IMR-90 (cell line): Measurements from ENCODE around the gene ENOX1. TPM values are rescaled to one million over a fixed set of nuclear protein-coding genes. Genes with fewer than 3 reads are reported as not detected.

ENCODE experiments used
- ATAC-seq: fragments of 200-7000 bp; cut with Tn5 transposase; 2 replicates; pipeline ENCODE4 v1.9.1; 2020; ENCODE audit warnings: low read depth, mild to moderate bottlenecking, moderate library complexity
- BruUV-seq: library from RNA; stranded (reverse); fragments of 400-500 nt; replicated peaks from 2 replicates; lab custom pipeline; 2021; lab: Mats Ljungman, UMichigan
- CTCF ChIA-PET: fragments of 300-600 bp; formaldehyde crosslinking; extraction: SDS; loops from one replicate; lab custom pipeline; 2021; ENCODE audit warnings: antibody characterized with exemption; lab: Yijun Ruan, JAX
- POLR2A ChIA-PET: fragments of 300-600 bp; sonication (Branson Sonifier 250); formaldehyde crosslinking; loops from one replicate; lab custom pipeline; 2022; ENCODE audit warnings: antibody characterized with exemption; ENCODE audit not compliant: unreplicated experiment; lab: Charles Lee
- DNase-seq: peaks from one replicate; pipeline ENCODE4 v3.0.0; 2013
- H2AFZ ChIP-seq: replicated peaks from 2 replicates; pipeline ENCODE3; 2013; ENCODE audit warnings: low read length, mild to moderate bottlenecking; ENCODE audit not compliant: poor library complexity
- H2AK5ac ChIP-seq: 2 replicates; pipeline ENCODE4 v1.6.1; 2013; ENCODE audit warnings: low read depth, low read length, inconsistent platforms
- H2AK9ac ChIP-seq: replicated peaks from 2 replicates; pipeline ENCODE3; 2013; ENCODE audit warnings: mild to moderate bottlenecking, low read depth, low read length, moderate library complexity; ENCODE audit not compliant: poor library complexity
- H2BK120ac ChIP-seq: 2 replicates; pipeline ENCODE4 v1.6.1; 2013; ENCODE audit warnings: low read depth, low read length, inconsistent platforms
- H2BK15ac ChIP-seq: 3 replicates; pipeline ENCODE4 v1.6.1; 2013; ENCODE audit warnings: low read depth, low read length, inconsistent platforms
- H2BK20ac ChIP-seq: 2 replicates; pipeline ENCODE4 v1.6.1; 2013; ENCODE audit warnings: low read depth, mild to moderate bottlenecking, inconsistent platforms, low read length, moderate library complexity
- H2BK5ac ChIP-seq: 2 replicates; pipeline ENCODE4 v1.6.1; 2013; ENCODE audit warnings: mild to moderate bottlenecking, low read depth, low read length, inconsistent platforms; ENCODE audit not compliant: poor library complexity, severe bottlenecking
- H3K14ac ChIP-seq: replicated peaks from 2 replicates; pipeline ENCODE4 v1.6.1; 2013; ENCODE audit warnings: low read depth, low read length, inconsistent platforms
- H3K18ac ChIP-seq: 2 replicates; pipeline ENCODE4 v1.6.1; 2013; ENCODE audit warnings: low read depth, low read length, control low read depth
- H3K23ac ChIP-seq: 2 replicates; pipeline ENCODE4 v1.6.1; 2013; ENCODE audit warnings: low read depth, low read length, inconsistent platforms
- H3K27ac ChIP-seq: 2 replicates; pipeline ENCODE4 v1.5.1; 2013; ENCODE audit warnings: mild to moderate bottlenecking, control low read depth, low read length; ENCODE audit not compliant: insufficient read depth
- H3K27me3 ChIP-seq: 2 replicates; pipeline ENCODE4 v1.6.1; 2013; ENCODE audit warnings: low read length; ENCODE audit not compliant: control insufficient read depth, insufficient read depth
- H3K36me3 ChIP-seq: 2 replicates; pipeline ENCODE4 v1.6.1; 2013; ENCODE audit warnings: low read length, mixed read lengths; ENCODE audit not compliant: control insufficient read depth, insufficient read depth
- H3K4ac ChIP-seq: 2 replicates; pipeline ENCODE4 v1.6.1; 2013; ENCODE audit warnings: low read depth, low read length, inconsistent platforms
- H3K4me1 ChIP-seq: 2 replicates; pipeline ENCODE4 v1.6.1; 2013; ENCODE audit warnings: low read length, mixed read lengths; ENCODE audit not compliant: control insufficient read depth, insufficient read depth
- H3K4me2 ChIP-seq: 2 replicates; pipeline ENCODE4 v1.6.1; 2013; ENCODE audit warnings: low read depth, mild to moderate bottlenecking, control low read depth, low read length, moderate library complexity
- H3K4me3 ChIP-seq: 2 replicates; pipeline ENCODE4 v1.5.1; 2013; ENCODE audit warnings: low read depth, mild to moderate bottlenecking, control low read depth, low read length, moderate library complexity; ENCODE audit not compliant: insufficient read depth
- H3K56ac ChIP-seq: 2 replicates; pipeline ENCODE4 v1.6.1; 2013; ENCODE audit warnings: low read length, inconsistent platforms; ENCODE audit not compliant: insufficient read depth; ENCODE audit errors: extremely low read depth
- H3K79me1 ChIP-seq, 2 experiments: 2 replicates each; pipeline ENCODE4 v1.6.1; 2013; ENCODE audit warnings: low read length in 2 of 2, inconsistent platforms in 1 of 2, low read depth in 1 of 2
- H3K9ac ChIP-seq: 2 replicates; pipeline ENCODE4 v1.6.1; 2013; ENCODE audit warnings: low read depth, low read length, control low read depth
- H3K9me1 ChIP-seq: 2 replicates; pipeline ENCODE4 v1.6.1; 2013; ENCODE audit warnings: low read length, inconsistent platforms; ENCODE audit not compliant: insufficient read depth
- H3K9me3 ChIP-seq: 2 replicates; pipeline ENCODE4 v1.6.1; 2013; ENCODE audit warnings: low read length; ENCODE audit not compliant: control insufficient read depth, insufficient read depth
- H4K20me1 ChIP-seq: 2 replicates; pipeline ENCODE4 v1.6.1; 2013; ENCODE audit warnings: low read length, inconsistent platforms; ENCODE audit not compliant: insufficient read depth
- H4K5ac ChIP-seq: 2 replicates; pipeline ENCODE4 v1.6.1; 2013; ENCODE audit warnings: mild to moderate bottlenecking, low read depth, low read length, control low read depth
- H4K8ac ChIP-seq, 2 experiments: 2 replicates each; pipeline ENCODE4 v1.6.1; 2013; ENCODE audit warnings: low read depth in 2 of 2, low read length in 2 of 2, control low read depth in 1 of 2, inconsistent platforms in 1 of 2
- H4K91ac ChIP-seq: 2 replicates; pipeline ENCODE4 v1.6.1; 2013; ENCODE audit warnings: low read depth, low read length, inconsistent platforms; ENCODE audit not compliant: insufficient read depth
- BHLHE40 ChIP-seq: fragments of 150-350 bp; IDR thresholded peaks from 2 replicates; pipeline ENCODE4 v1.6.1; 2016; ENCODE audit warnings: mild to moderate bottlenecking, low read depth, low read length
- CEBPB ChIP-seq: IDR thresholded peaks from 2 replicates; pipeline ENCODE4 v1.6.1; 2012; ENCODE audit warnings: low read depth, low read length, improper control_type of control experiment
- CHD1 ChIP-seq: IDR thresholded peaks from 2 replicates; pipeline ENCODE4 v1.6.1; 2012; ENCODE audit warnings: low read depth, low read length, improper control_type of control experiment
- FOS ChIP-seq: fragments of 150-350 bp; IDR thresholded peaks from 2 replicates; pipeline ENCODE4 v1.6.1; 2016; ENCODE audit warnings: low read depth, low read length
- MAZ ChIP-seq: IDR thresholded peaks from 2 replicates; pipeline ENCODE4 v1.6.1; 2012; ENCODE audit warnings: low read depth, mild to moderate bottlenecking, low read length, improper control_type of control experiment, moderate library complexity, borderline replicate concordance
- MXI1 ChIP-seq: IDR thresholded peaks from 2 replicates; pipeline ENCODE4 v1.6.1; 2012; ENCODE audit warnings: low read depth, mild to moderate bottlenecking, low read length, moderate library complexity, borderline replicate concordance
- RCOR1 ChIP-seq: IDR thresholded peaks from 2 replicates; pipeline ENCODE4 v1.6.1; 2012; ENCODE audit warnings: mild to moderate bottlenecking, low read length, improper control_type of control experiment; ENCODE audit not compliant: insufficient replicate concordance
- WGBS, 2 experiments: methylation state at CpG; one replicate each; pipeline versions ENCODE4 v1.1.5 to v1.1.7; 2013; ENCODE audit warnings: missing lambda C conversion rate in 2 of 2; ENCODE audit not compliant: insufficient read length in 1 of 2; ENCODE audit errors: extremely low coverage in 2 of 2; 5-methylcytosine and 5-hydroxymethylcytosine counted together
- dilution Hi-C: fragments of 300-500 bp; cut with HindIII; formaldehyde crosslinking; loops from one replicate; pipeline ENCODE4 v1.14.3; 2018; ENCODE audit warnings: low sequenced_read_pairs; ENCODE audit not compliant: unreplicated experiment
- in situ Hi-C: fragments of 300-500 bp; cut with MboI; formaldehyde crosslinking; loops from 3 replicates; pipeline ENCODE4 v1.14.3; 2019; ENCODE audit warnings: low sequenced_read_pairs, inconsistent platforms, mixed read lengths
- intact Hi-C: fragments of 100-400 bp; cut with micrococcal nuclease; formaldehyde crosslinking; loops from 2 replicates; pipeline ENCODE4 v1.10.0; 2022
- polyA plus RNA-seq, 3 experiments: library from polyadenylated mRNA; depleted of rRNA; stranded (reverse); fragments of >200 nt; gene quantifications; 2 replicates each; pipeline ENCODE4 v1.2.3, GENCODE V29; 2012; ENCODE audit warnings: low replicate concordance in 1 of 3
- total RNA-seq: library from RNA; depleted of rRNA; stranded (reverse); fragments of >200 nt; gene quantifications from 2 replicates; pipeline ENCODE4 v1.2.3, GENCODE V29; 2012
- TF ChIP-seq, protein P1 (sequence below): fragments of 150-350 bp; IDR thresholded peaks from 2 replicates; pipeline ENCODE4 v1.6.1; 2016; ENCODE audit warnings: low read depth, mild to moderate bottlenecking, low read length, moderate library complexity, borderline replicate concordance

ENOX1 gene
- total and polyA plus RNA-seq, 2 of the 4 experiments (the other 2 are of a cell fraction): 0.99 to 1.3 TPM

DNA sequence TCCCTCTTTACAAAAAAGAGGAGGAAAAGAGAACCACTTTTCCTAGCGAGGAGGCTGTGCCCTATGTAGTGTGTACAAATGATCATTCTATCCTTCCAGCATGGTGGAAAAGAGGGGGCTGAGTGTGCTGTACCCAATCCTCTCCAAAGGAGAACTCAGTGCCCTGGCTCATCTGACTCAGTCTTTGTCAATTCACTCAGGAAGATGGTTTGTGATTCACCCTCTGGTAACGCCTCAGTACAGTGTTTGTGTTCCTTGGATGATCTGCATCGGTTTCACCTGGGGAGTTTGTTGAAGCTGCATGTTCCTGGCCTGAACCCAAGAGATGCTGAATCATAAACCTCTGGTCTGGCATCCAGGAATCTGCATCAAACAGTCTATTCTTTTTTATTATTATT is 18.3 kb upstream of the ENOX1 start:
- Histone ChIP-seq H3K14ac (peak overlapping the region; percentile 11), H3K18ac (peak overlapping the region; percentile 62; the same call in 1 of the 2 replicates), H4K8ac (peak overlapping the region in 1 of 2 experiments; percentile 77; a peak in 1 of 4 replicates), H3K9me3 (no peaks in the 10 kb centered on the region), H2BK120ac (peak overlapping the region; percentile 74), H4K5ac (0 out of 2 replicates have a peak overlapping the region, but pooled peaks have one; percentile 10), H3K4me3 (peak overlapping the region; percentile 3; the same call in 1 of the 2 replicates), H3K36me3 (no peaks in the 10 kb centered on the region), H3K79me1 (no peaks in the 10 kb centered on the region), H4K20me1 (peaks cover 5% of the 10 kb centered on the region; the same call in 1 of the 2 replicates), H3K4me2 (peak overlapping the region; percentile 77), H2AK9ac (peak overlapping the region; percentile 17), H3K27ac (peak overlapping the region; percentile 50; the same call in 1 of the 2 replicates), H3K56ac (no peak overlapping the region), H3K4ac (peak overlapping the region; percentile 23), H3K9me1 (peaks cover 6% of the 10 kb centered on the region), H2BK5ac (peak overlapping the region; percentile 82), H2BK20ac (peak overlapping the region; percentile 71), H3K27me3 (no peaks in the 10 kb centered on the region), H2BK15ac (peak overlapping the region; percentile 69; the same call in 2 of the 3 replicates), H4K91ac (peak overlapping the region; percentile 71), H3K23ac (peak overlapping the region; percentile 21; the same call in 1 of the 2 replicates), H3K9ac (peak overlapping the region; percentile 7), H2AK5ac (peak overlapping the region; percentile 41; the same call in 1 of the 2 replicates), H3K4me1 (peaks cover 2% of the 10 kb centered on the region; the same call in 1 of the 2 replicates), H2AFZ (peak overlapping the region; percentile 82)
- DNase-seq: peak; percentile 96
- ChIA-PET POLR2A (no interaction called here), CTCF (interaction anchor here (0.6 to 1.0 kb wide), 7 partner anchors 9 to 818 kb away, joined by 3 to 4 read pairs (median 3); no protein-coding TSS in a partner anchor)
- dilution Hi-C loops: no loop called here
- ATAC-seq: peak; percentile 84
- no CpG with 5 or more reads among the region's 3 CpGs for WGBS, 2 experiments
- intact Hi-C loops: loop anchor here (2.0 to 10.0 kb wide), 4 partner anchors 67 to 1208 kb away; no protein-coding TSS in a partner anchor
- TF ChIP-seq RCOR1: peak; percentile 14
- TF ChIP-seq CEBPB: peak; percentile 38; the same call in 1 of the 2 replicates
- 0 out of 2 replicates have a peak, but pooled peaks have one; percentile 31 for TF ChIP-seq MXI1
- no peak for TF ChIP-seq CHD1
- peak; percentile 59 for TF ChIP-seq FOS
- TF ChIP-seq MAZ: no peak
- no peak for TF ChIP-seq BHLHE40
- TF ChIP-seq, protein P1, sequence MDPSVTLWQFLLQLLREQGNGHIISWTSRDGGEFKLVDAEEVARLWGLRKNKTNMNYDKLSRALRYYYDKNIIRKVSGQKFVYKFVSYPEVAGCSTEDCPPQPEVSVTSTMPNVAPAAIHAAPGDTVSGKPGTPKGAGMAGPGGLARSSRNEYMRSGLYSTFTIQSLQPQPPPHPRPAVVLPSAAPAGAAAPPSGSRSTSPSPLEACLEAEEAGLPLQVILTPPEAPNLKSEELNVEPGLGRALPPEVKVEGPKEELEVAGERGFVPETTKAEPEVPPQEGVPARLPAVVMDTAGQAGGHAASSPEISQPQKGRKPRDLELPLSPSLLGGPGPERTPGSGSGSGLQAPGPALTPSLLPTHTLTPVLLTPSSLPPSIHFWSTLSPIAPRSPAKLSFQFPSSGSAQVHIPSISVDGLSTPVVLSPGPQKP: no peak
- in situ Hi-C loops: no loop called here
- BruUV-seq: no TSS peak
